G401 (cell line): ENCODE data around the gene PCNP. TPM values are rescaled to one million over a fixed set of nuclear protein-coding genes. Genes with fewer than 3 reads are reported as not detected.
A peak's percentile ranks its signal among the peaks of the same experiment; 100 is the strongest.
"Not testable (repeated sequence)": the region's sequence is repeated elsewhere in the genome, so short reads cannot be mapped to it uniquely, and the experiment has no call there.

Experiments used
- DNase-seq: peaks from one replicate; pipeline ENCODE4 v3.0.0-alpha.2; 2015; ENCODE audit warnings: low spot score
- in situ Hi-C: cut with HindIII; loops from 2 replicates; pipeline ENCODE4 v1.10.0; 2016; ENCODE audit warnings: low sequenced_read_pairs, mixed read lengths
- total RNA-seq: library from RNA; depleted of rRNA; stranded (reverse); fragments of >200 nt; shearing (Covaris generic); gene quantifications from 2 replicates; pipeline ENCODE4 v1.2.3, GENCODE V29; 2014

PCNP gene
- total RNA-seq, 1 experiment from 2014 or later, result 148 TPM

DNA sequence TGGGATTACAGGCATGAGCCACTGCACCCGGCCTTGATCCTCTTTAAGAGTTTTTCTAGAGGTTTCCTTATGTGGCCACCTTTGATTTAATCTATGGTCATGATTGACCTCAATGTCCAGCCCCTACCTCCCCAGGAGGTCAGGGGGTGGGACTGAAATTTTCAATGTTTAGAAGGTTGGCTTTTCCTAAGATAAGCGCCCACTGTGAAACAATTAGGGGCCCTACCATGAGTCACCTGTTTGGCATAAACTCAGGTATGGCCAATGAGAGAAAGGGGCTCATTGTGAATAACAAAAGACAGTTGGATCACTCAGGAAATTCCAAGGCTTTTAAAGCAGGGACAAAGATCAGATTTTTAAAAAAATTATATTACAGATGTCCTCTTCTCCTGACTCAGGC is 51.9 kb downstream of the PCNP start:
- in situ Hi-C loops, result no loop called here
- DNase-seq, result no peak

DNA sequence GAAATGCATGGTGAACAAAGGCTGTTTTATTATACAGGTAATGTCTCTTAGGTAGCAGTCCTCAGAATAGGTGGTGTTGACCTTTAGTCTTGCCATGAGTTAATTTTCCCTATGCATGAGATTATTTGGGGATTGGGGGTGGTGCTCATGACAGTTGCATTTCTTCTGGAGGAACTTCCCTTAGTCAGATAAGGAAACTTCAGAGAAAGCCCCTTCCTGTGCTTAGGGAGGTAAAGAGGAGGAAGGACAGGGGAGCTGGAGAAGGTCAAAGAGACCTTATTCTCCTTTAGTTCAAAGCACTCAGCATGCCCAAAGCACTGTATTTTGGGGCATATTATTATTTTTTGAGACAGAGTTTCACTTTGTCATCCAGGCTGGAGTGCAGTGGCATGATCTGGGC is 55.2 kb downstream of the PCNP start:
- in situ Hi-C loops, result no loop called here
- DNase-seq, result no peak

DNA sequence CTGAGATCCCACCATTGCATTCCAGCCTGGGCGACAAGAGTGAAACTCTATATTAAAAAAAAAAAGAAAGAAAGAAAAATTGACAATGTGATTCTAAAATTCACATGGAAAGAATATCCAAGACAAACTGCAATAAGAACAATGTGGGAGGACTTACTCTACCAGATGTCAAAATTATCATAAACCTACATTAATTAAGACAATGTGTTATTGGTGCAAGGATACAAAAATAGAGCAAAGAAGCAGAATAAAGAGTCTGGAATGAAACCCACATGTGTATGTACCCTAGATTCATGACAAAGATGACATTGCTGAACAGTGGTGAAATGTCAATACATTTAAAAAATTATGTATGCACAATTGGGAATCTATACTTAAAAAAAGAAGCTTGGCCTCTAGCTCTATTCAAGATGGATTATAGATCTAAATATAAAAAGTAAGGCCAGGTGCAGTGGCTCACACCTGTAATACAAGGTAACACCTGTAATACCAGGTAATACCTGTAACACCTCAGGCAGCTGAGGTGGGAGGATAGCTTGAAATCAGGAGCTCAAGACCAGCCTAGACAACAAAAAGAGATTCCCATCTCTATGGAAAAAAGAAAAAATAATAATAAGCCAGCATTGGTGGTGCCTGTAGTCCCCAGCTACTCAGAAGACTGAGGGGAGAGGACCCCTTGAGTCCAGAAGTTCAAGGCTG is 57.3 kb downstream of the PCNP start:
- no peak for DNase-seq
- in situ Hi-C loops, result no loop called here

DNA sequence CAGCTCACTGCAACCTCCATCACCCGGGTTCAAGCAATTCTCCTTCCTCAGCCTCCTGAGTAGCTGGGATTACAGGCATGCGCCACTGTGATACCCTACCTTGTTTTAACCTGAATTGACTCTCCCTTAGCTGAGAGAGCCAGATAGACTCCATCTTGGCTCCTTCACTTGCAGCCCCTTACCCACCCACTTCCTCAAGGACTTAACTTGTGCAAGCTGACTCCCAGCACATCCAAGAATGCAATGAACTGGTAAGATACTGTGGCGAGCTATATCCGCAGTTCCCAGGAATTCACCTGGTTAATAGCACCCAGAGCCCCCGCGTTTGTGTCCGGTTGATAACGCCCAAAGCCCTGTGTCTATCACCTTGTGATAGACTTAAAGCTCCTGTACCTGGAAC is 58.0 kb downstream of the PCNP start:
- DNase-seq, in situ Hi-C loops: not testable (repeated sequence)

DNA sequence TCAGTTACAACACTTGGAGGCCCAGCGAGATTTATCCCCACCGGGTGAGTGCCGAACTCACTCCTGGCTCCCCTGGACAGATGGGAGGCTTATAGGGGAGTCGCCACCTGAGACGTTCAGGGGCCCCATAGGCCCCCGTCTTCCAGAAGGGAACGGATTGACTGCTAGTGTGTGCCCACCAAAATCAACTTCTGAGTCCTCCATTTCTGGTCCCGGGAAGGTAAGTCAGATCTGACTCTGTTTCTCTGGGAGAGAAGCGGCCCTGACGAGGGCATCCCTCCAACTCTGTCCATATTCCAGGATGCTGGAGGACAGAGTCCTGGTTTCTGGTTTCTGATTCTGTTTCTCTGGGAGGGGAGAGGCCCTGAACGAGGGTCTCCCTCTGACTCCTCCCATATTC is 58.6 kb downstream of the PCNP start:
- in situ Hi-C loops, result no loop called here
- DNase-seq, result no peak

DNA sequence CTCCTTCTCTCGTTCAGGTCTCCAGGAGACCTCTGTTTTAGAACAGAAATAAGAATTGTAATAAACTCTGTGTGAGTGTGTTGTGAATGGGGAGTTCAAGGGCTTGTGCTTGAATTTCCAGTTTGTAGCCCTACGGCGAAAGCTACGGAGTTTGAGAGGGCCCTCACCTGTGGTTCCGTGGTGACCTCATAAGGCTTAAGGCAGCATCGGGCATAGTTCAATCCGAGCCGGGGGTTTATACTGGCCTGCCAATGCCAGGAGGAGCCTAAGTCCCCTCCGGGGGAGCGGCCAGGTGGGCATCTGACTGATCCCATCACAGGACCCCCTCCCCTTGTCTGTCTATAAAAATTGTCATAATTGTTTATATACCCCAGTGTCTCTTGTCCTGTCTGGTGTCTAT is 59.2 kb downstream of the PCNP start:
- no peak for DNase-seq
- in situ Hi-C loops, result no loop called here

DNA sequence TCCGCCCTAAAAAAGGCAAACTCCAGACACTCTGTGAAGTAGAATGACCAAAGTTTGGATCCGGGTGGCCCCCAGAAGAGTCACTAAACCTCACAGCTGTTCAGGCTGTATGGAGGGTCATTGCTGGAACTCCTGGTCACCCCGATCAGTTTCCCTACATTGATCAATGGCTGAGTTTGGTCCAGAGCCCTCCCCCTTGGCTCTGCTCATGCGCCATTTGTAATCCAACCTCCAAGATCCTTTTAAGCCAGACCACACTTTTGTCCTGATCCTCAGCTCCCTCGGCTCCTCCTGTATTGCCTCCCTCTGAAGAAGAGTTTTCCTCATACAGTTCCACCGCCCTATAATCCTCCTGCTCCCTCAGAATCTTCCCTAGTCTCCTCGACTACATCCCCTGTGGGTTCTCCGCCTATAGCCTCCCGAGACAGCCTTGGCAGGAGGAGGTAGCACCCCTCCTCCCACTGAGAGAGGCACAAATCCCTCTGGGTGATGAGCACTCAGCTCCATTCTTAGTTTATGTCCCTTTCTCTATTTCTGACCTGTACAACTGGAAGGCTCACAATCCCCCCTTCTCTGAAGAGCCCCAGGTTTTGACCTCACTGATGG is 60.7 kb downstream of the PCNP start:
- in situ Hi-C loops, result no loop called here
- no peak for DNase-seq

DNA sequence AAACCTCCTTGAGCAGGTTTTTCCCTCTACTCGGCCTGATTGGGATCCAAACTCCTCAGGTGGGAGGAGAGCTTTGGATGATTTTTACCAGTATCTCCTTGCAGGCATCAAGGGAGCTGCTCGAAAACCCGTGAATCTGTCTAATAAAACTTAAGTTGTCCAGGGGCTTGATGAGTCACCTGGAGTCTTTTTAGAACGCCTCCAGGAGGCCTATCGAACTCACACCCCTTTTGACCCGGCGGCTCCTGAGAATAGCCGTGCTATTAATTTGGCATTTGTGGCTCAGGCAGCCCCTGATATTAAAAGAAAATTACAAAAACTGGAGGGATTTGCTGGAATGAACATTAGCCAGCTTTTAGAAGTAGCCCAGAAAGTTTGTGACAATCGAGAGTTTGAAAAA is 61.4 kb downstream of the PCNP start:
- in situ Hi-C loops, result no loop called here
- DNase-seq, result no peak

DNA sequence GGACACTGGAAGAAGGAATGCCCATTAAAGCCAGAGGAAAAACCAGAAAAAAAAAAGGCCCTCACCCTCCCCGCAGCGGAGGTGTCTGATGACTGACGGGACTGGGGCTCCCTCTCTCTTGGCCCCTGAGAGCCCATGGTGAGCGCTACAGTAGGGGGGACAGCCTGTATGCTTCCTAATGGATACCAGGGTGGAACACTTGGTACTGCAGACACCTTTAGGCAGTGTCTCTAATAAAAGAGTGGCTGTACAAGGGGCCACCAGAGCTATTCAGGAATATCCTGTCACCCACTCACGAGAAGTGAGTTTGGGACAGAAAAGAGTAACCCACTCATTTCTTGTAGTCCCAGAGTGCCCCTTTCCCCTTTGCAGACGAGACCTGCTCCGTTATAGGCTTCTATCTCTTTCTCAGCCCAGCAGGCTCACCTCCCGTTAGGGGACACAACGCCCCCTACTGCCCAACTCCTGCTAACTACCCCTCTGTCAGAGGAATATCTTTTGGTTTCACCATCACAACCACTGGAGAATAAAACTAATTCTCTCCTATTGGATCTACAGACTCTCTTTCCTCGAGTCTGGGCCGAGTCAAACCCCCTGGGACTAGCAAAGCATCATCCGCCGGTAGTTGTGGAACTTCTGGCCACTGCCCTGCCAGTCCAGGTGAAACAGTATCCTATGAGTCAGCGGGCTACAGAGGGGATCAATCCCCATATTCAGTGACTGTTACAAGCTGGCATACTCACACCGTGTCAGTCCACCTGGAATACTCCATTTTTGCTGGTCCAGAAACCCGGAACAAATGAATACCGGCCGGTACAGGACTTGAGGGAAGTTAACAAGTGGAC is 62.2 kb downstream of the PCNP start:
- DNase-seq, result peak; percentile 12
- in situ Hi-C loops, result no loop called here

DNA sequence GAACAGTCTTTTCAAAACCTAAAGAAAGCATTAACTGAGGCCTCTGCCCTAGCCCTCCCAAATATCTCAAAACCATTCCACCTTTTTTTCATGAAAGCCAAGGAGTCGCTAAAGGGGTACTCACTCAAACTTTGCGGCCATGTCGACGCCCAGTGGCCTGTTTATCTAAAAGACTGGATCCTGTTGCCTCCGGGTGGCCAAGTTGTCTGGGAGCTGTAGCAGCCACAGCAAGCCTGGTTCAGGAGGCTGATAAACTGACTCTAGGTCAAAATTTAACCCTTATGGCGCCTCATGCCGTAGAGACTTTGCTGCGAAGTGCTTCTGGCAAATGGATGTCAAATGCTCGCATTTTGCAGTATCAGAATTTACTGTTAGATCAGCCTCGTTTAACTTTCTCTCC is 63.5 kb downstream of the PCNP start:
- in situ Hi-C loops, result no loop called here
- no peak for DNase-seq

DNA sequence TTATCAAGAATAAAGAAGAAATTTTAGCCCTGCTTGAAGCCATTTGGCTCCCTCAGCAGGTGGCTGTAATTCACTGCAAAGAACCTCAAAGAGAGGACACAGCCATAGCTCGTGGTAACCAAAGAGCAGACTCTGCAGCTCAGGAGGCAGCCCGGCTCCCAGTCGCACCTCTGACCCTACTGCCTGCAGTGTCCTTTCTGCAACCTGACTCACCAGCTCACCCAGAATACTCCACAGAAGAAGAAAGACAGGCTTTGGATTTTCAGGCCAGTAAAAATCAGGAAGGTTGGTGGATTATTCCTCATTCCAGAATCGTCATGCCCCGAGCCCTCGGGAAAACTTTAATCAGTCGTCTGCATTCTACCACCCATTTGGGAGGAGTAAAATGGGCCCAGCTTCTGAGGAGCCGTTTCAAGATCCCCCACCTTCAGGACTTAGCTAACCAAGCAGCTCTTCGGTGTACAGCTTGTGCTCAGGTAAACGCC is 64.3 kb downstream of the PCNP start:
- in situ Hi-C loops, result no loop called here

DNA sequence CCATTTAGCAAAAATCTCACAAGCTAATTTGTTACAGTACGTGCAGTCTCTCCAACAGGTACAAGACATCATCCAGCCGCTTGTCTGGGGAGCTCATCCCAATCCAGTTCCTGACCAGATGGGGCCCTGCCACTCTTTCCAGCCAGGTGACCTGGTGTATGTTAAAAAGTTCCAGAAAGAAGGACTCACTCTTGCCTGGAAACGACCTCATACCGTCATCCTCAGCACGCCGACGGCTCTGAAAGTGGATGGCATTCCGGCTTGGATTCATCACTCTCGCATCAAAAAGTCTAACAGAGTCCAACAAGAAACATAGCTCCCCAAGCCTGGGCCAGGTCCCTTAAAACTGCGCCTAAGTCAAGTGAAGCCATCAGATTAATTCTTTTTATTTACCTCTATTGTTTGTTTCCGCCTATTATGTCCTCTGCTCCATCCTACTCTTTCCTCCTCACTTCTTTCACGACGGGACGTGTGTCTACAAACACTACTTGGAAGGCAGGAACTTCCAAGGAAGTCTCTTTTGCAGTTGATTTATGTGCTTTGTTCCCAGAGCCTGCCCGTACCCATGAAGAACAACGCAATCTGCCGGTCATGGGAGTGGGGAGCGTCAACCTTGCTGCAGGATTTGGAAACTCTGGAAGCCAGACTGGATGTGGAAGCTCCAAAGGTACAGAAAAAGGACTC is 65.4 kb downstream of the PCNP start:
- in situ Hi-C loops, result no loop called here
- DNase-seq, result no peak

More for the DNA sequence above, 64.3 kb downstream of the PCNP start:
- no peak for DNase-seq

DNA sequence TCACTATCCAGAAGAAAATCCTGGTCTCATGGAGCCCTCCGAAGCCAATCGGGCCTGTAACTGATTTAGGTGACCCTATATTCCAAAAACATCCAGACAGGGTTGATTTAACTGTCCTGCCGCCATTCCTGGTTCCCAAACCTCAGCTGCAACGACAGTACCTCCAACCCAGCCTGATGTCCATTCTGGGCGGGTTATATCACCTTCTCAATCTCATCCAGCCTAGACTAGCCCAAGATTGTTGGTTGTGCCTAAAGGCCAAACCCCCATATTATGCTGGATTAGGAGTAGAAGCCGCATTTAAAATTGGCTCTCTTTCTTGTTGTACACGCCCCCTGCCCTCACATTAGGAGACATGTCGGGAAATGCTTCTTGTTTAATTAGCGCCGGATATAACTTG is 66.3 kb downstream of the PCNP start:
- in situ Hi-C loops, result no loop called here
- DNase-seq, result no peak

DNA sequence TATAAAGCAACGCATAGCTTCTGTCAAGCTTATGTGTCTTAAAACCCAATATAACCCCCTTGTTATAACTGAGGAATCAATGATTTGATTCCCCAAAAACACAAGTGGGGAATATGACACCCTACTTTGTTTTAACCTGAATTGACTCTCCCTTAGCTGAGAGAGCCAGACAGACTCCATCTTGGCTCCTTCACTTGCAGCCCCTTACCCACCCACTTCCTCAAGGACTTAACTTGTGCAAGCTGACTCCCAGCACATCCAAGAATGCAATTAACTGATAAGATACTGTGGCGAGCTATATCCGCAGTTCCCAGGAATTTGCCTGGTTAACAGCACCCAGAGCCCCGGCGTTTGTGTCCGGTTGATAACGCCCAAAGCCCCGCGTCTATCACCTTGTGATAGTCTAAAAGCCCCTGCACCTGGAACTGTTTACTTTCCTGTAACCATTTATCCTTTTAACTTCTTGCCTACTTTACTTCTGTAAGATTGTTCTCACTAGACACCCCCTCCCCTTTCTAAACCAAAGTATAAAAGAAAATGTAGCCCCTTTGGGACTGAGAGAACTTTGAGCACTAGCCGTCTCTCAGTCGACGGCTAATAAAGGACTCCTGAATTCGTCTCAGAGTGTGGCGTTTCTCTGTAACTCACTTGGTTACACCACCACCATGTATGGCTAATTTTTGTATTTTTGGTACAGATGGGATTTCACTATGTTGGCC is 67.6 kb downstream of the PCNP start:
- DNase-seq, in situ Hi-C loops: not testable (repeated sequence)

DNA sequence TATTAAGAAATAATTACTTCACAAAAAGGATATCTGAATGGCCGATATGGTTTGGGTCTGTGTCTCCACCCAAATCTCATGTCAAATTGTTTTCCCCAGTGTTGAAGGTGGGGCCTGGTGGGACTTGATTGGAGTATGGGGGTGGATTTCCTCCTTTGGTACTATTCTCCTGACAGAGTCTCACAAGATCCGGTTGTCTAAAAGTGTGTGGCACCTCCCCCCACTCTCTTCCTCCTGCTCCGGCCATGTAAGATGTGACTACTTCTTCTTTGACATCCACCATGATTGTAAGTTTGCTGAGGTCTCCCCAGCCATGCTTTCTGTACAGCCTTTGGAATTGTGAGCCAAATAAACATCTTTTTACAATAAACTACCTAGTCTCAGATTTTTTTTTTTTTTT is 68.5 kb downstream of the PCNP start:
- DNase-seq, result no peak
- in situ Hi-C loops, result no loop called here

DNA sequence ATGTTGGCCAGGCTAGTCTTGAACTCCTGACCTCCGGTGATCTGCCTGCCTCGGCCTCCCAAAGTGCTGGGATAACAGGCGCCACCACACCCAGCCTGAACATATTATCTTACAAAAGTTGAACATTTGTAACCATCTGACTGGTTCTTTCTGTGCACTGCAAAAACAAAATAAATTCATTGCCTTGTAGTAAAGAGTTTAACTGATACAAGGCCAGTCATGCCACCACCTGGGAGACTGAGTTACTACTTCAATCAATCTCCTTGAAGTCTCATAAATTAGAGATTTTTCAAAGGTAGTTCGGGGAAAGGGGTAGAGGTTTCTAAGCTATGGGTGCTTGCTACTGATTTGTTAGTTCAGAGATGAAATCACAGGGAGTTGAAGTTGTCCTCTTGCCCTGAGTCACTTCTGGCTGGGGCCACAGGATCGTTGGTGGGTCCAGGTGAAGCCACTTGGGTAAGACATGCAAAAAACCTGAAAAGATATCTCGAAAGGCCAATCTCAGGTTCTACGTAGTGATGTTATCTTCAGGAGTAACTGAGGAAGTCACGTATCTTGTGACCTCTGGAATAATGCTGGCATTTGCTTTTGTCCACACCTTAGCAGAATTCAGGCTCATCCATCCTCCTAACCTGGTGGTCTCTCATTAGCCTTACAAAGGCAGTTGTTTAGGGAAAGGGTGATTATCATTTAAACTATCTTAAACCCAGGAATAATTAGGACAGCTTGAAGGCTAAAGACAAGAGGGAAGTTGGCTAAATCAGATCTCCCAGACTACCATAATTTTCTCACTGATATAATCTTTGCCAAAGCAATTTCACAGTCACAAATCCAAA is 69.2 kb downstream of the PCNP start:
- DNase-seq, result no peak
- in situ Hi-C loops, result no loop called here
